SKM-1 (cell line): ENCODE results near the gene DCP1B.

Experiments
- DNase-seq: peaks from one replicate; lab custom pipeline; 2025; ENCODE audit not compliant: unreplicated experiment; lab: John Stamatoyannopoulos, UW

The DCP1B gene

GRCh38 chr12:2017546-2018337, 13.5 kb upstream of the DCP1B start:
- DNase-seq, result no peak

DNA sequence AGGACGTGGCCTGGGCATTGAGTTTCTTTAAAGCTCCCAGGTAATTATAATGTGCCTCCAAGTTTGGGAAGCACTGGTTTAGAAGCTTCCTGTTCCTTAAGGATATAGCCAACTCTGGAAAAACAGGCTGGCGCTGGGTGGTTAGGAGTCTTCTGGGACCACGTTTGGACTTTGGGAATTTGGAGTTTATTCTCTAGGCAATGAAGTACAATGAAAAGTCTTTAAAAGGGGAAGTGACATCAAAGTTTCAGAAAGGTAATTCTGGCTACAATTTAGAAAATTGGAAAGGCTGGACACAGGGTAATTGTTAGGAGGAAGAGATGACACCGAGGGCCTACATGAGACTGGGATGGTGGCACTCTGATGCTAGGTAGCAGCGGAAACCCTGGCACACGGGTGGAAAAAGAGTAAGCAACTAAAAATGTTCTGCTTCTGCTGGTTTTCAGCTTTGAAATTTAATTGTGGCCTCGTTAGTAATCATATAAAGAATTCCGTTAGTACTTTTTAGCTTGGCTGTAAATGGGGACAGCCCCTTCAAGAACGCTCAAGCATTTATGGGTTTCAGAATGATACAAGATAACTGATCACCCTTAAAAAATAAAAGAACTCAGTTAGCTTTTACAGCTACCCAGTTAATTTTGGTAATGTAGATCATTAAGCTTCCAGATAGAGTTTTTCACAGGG, 12.7 kb upstream of the DCP1B start:
- DNase-seq, result no peak

DNA sequence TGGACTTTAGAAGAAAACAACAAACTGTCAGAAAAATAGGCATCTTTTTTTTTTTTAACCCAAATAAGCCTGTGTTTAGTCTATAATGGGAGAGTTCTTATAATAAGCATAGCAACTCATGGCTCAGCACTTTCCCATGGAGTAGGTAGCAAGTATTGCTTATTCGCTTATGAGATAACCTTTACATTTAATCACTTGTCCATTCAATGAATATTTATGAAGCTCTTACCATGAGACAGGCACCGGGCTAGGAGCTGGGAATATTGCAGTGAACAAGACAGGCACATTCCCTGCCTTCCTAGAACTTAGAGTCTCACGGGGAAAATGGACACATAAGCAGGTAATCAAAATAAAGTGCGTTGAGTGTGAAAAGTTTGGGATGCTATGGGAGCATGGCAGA, 10.0 kb upstream of the DCP1B start:
- DNase-seq, result no peak

DNA sequence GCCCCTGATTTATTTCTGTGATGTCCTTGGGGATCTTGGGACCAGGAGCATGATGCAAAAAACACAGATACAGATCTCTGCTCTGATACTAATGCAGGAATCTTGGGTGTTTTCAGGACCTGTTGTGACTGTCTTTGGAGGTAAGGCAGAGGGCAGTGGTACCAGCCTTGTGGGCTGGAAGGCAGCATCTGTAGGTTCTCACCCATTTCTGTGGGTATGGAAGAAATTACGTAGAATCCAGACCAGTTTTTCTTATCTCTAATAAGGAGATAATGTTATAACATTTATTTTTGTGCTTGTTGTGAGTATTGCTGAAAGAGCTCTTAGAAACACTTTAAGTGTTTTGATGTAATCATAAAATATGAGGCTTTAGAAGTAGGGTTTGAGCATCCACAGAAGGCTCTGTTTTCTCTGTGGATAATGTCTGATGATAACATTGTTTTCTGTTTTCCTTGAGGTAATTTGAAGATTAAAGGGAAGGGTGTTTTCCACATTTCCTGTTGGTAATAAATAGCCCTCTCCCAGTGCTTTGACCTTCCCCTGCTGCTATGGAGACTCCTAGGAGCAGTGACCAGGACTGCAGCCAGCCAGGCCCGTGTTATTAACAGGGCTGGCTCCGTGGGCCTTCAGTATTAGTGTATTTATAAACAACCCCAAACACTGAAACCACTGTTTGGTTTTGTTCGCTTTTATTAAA, 9.4 kb upstream of the DCP1B start:
- no peak for DNase-seq

DNA sequence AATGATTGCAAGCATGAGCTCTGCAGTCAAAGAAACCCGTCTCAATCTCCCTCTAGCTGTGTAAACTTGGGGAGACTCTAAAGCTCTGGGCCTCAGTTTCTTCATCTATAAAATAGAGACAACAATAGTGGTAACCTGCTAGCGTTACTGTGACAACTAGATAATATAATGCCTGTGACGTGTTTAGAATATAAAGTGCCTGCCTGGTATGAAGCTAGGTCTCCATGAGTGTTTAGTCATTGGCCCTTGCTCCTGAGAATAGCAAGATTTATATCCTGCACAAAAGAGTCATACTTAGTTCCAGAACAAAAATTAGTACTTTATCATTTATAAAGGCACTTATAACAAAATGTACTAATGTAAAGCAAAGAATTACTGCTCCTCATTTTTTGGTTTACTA, 8.8 kb upstream of the DCP1B start:
- no peak for DNase-seq

DNA sequence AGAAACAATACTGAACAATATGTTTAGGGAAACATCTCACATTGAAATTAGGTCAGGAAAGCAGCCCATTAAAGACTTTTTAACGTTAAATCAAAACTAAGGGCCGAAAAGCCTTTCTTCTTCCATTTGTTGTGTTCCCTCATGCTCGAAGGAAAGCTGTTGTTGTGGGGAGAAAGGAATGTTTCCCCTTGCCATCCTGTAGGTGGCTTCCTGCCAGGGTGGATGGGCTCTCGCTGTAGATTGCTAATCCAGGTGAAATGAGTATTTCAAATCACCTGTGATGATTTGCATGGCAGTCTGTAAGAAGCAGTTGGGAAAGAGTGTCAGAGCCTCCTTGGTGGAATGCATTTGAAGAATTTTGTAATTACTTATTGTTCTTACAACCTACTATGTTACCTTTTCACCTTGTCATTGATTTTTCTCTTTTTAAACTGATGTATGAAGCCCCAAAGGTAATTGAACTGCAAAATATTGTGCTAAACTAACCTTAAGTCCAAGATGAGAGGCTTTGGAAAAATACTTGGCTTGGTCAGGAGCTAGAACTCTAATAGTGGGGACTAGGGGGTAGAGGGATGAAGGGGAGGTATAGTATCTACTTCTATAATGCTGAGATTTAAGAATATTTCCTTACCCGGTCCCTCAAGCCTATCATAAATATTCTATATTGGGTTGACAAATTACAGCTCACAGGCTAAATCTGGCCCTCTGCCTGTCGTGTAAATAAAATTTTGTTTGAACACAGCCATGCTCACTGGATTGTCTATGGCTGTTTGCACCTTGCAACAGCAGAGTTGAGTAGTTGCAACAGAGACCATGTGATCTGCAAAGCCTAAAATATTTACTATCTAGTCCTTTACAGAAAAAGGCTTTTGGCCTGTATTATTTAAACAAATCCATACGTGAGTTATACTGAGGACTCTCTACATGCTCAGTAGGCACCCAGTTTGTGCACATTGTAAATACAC, 7.7 kb upstream of the DCP1B start:
- DNase-seq, result no peak

GRCh38 chr12:2009623-2010022, 5.4 kb upstream of the DCP1B start:
- no peak for DNase-seq

- DNase-seq, result no peak
Observed at GRCh38 chr12:2008677-2009076, 4.4 kb upstream of the DCP1B start.

DNA sequence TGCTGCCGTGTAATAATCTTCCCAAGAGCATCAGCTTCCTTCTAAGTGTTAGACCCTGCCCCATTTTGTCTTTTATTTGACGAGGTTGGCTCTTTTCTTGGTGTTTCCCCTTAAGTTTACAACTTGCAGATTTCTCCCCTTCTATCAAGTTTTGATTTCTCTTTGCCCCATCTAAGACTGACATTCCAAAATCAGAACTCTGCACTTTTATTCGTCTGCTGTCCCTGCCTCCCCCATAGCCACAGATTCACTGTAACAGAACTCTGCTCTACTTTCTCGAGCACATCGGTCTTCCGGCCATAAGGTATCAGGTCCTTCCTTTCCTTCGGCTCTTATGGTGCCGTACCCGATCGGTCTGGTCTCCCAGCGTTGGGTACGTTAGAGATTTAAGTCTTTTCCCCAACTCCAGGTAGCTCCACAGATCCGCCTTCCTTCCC, 563 bp downstream of the DCP1B start:
- no peak for DNase-seq

DNA sequence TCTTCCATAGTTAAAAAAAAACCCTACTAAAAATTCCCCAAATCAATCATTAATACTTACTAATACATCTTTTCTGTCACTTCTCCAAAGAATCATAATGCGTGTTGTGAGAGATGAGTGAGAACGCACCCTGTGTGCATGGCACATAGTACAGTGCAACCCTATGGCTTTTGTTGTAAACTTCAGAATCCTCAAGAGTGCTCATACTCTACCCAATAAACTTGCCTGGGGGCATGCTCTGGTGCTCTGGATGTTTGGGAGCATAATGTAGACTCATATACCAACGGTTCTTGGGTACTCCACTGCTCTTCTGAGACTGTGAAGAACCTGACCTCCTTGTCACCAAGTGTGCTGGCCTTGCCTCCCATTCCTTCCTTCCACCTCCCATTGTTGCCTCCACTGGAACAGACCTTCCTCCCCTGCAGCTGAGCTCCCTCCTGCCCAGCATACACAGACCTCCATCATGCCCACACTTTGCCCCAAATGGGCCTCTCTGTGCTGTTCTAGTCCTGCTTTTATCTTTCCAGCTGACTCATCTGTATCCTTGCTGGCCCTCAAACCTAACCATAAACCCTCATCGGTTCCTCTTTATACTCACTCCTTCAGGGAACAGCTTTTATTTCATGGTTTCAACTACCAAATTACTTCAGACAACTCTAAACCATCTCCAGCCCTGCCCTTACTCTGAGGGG, 8.9 kb downstream of the DCP1B start:
- DNase-seq, result no peak

DNA sequence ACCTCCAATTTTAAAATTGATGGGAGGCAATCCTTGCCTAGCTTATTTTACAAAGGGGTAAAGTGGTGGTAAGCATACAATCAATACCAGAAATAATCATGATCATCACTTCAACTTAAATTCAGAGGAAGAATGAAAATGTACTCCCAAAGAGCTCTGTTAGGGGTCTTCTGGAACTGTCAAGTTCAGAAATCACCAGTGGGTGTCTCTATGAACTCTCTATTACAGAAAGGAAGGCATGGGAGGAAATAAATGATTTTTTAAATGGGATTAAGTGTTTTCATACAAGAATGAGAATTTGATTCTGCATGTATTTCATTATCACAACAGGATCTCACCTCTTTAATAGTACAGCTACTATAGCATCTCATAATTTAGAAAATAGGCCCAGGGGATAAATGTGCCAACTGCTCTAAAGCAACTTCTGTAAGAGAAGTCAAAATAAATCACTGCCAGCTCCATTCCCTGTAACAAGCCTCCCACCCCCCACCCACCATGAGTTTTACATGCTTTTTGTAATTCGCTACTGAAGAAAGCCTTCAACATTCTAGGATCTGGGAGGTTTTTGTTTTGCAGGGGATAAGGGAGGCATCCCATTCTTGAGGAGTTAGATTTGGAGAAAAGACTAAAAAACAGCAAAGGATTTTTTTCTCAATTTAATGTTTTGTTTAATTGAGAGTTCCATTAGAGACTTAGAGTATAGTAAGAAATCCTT, 9.7 kb downstream of the DCP1B start:
- no peak for DNase-seq

DNA sequence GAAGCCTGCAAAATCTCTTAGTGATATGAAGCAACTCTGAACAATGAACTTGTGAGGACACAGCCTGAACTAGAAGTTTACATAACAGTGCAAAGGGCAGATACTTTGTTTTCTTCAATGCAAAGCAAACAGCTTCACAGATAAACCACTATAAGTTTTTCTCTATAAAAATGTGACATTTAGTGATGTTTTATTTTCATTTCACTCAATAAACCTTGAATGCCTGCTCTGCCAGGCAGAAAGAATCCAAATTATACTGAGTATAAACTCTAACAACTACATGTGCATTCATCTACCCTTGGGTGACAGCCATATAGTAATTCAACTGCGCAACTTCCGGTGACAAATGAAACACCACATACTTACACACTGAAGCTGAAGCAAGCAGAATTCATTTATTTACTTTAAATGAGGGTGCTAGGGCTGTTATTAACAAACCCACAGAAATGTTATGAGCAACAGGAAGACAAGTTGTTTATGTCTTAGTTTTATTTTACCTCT, 10.3 kb downstream of the DCP1B start:
- DNase-seq, result no peak

GRCh38 chr12:1993341-1993740, 10.9 kb downstream of the DCP1B start:
- no peak for DNase-seq

DNA sequence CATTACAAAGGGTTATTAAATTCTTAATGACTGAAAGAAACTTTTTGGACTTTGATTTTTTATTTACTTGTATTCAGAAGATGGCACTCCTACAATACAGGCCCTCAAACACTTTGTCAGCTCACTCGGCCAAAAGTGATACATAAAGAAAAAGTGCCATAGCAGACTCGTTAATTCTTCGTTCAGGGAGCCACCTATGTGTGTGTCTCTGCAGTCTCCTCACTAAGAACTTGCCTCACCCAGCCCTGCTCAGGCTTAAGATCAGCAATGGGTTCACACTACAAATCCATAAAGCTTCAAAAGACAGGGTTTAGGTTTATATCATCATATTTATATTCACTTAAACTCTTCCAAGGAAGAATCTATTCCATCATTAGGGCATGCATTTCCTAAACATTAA, 11.5 kb downstream of the DCP1B start:
- DNase-seq, result no peak

- no peak for DNase-seq
Observed at GRCh38 chr12:1989111-1989510, 15.1 kb downstream of the DCP1B start.

- DNase-seq, result no peak
Observed at GRCh38 chr12:1984759-1985158, 19.5 kb downstream of the DCP1B start.

GRCh38 chr12:1980282-1980681, 24.0 kb downstream of the DCP1B start:
- DNase-seq, result no peak

DNA sequence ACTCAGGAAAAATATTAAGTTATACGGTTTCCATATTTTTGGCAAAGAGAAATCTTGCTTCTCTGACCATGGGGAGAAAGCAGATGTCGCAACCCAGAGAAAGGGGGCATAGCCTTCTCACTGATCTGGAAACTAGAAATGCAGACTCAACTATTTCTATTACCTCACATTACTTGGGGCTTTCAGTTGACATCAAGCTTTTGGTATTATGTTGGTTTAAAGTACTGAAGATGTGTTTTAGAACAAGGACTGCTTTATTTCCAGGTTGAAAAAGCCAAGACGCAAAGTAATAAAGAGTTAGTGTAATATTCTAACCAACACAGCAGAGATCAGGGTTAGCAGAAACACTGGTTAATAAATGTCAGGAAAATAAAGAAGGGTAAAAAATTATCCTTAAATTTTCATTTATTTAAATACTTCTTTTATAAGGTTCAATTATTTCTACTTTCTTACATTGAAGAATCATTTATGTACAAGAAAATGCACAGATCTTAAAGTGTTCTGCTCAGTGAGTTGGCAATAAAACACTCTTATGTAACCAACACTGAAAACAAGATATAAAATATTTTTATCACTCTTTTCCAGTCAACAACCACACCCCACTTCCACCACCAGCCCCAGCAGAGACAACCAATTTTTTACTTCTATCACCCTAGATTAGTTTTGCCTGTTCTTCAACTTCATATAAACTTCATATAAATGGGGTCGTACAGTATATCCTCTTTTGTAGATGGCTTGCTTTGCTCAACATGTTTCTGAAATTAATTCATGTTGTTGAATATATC, 26.0 kb downstream of the DCP1B start:
- no peak for DNase-seq

- no peak for DNase-seq
Observed at GRCh38 chr12:1977588-1977987, 26.7 kb downstream of the DCP1B start.
